ENCODE results near the gene URM1.
A peak's percentile ranks its signal among the peaks of the same experiment; 100 is the strongest.

- TF ChIP-seq CTCF (IDR thresholded peaks at IDR 0.05) (peak; percentile 53), TCF7L2 (IDR thresholded peaks at IDR 0.05; ENCODE audit: low read depth, low read length) (no peak), POLR2AphosphoS5 (IDR thresholded peaks at IDR 0.05; ENCODE audit: low read depth, low read length) (no peak)
Measured at GRCh38 chr9:128414461-128414860, 43.3 kb downstream of the URM1 start.

Measured in Panc1 (cell line).